ENCODE measurements around the gene FNDC11. TPM values are rescaled to one million over a fixed set of nuclear protein-coding genes. Genes with fewer than 3 reads are reported as not detected.
A peak's percentile ranks its signal among the peaks of the same experiment; 100 is the strongest.

FNDC11 gene
- total and polyA plus RNA-seq, 2 of the 13 experiments (the other 11 are each of a cell fraction or from before 2014, with no cell fraction given) = 0.07 TPM; not detected in 1

DNA sequence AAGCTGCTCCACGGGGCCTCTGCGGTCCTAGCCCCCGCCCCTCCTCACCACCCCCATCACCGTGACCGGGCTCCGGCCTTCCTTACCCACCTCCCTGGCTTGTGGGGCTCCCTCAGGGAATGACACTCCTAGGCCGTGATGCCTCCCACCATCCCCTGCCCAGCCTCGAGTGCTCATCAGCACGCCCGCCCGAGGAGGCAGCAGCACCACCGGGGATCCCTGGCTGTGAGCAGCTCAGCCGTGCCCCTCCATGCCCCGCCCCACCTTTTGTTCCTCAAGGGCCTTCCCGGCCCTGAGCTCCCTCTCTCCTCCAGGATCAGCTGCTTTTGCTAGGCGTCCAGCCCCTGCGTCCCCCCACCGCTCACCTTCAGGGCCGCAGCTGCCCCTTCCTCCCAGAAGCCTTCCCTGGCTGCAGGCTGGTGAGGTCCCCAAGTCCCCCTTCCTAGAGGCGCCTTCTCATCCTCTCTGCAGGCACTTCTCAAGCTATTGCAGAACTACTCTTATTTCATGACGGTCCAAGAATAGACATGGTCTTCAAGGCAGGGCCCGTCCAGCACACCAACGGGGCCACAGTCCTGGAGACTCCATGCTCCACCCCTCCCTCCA, 3.0 kb downstream of the FNDC11 start (continued):
- TF ChIP-seq, protein P1, sequence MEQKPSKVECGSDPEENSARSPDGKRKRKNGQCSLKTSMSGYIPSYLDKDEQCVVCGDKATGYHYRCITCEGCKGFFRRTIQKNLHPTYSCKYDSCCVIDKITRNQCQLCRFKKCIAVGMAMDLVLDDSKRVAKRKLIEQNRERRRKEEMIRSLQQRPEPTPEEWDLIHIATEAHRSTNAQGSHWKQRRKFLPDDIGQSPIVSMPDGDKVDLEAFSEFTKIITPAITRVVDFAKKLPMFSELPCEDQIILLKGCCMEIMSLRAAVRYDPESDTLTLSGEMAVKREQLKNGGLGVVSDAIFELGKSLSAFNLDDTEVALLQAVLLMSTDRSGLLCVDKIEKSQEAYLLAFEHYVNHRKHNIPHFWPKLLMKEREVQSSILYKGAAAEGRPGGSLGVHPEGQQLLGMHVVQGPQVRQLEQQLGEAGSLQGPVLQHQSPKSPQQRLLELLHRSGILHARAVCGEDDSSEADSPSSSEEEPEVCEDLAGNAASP (CRISPR knock-in tag; IDR thresholded peaks at IDR 0.05; ENCODE audit: borderline replicate concordance) = no peak
- TF ChIP-seq, protein P2, sequence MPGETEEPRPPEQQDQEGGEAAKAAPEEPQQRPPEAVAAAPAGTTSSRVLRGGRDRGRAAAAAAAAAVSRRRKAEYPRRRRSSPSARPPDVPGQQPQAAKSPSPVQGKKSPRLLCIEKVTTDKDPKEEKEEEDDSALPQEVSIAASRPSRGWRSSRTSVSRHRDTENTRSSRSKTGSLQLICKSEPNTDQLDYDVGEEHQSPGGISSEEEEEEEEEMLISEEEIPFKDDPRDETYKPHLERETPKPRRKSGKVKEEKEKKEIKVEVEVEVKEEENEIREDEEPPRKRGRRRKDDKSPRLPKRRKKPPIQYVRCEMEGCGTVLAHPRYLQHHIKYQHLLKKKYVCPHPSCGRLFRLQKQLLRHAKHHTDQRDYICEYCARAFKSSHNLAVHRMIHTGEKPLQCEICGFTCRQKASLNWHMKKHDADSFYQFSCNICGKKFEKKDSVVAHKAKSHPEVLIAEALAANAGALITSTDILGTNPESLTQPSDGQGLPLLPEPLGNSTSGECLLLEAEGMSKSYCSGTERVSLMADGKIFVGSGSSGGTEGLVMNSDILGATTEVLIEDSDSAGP (CRISPR knock-in tag; IDR thresholded peaks at IDR 0.05; ENCODE audit: borderline replicate concordance) = no peak
- TF ChIP-seq ZNF235 (CRISPR knock-in tag; IDR thresholded peaks at IDR 0.05; ENCODE audit: borderline replicate concordance) (no peak), JDP2 (CRISPR knock-in tag; IDR thresholded peaks at IDR 0.05; ENCODE audit: borderline replicate concordance) (no peak), ATF1 (CRISPR knock-in tag; IDR thresholded peaks at IDR 0.05) (no peak), ZFP90 (CRISPR knock-in tag; IDR thresholded peaks at IDR 0.05; ENCODE audit: borderline replicate concordance) (no peak), SIN3A (IDR thresholded peaks at IDR 0.05; ENCODE audit: borderline replicate concordance, low read depth, low read length) (no peak), PHB2 (IDR thresholded peaks at IDR 0.05; ENCODE audit: partially characterized antibody) (no peak), NFATC3 (CRISPR knock-in tag; IDR thresholded peaks at IDR 0.05) (0 out of 2 replicates have a peak, but pooled peaks have one; percentile 53), SAP130 (CRISPR knock-in tag; IDR thresholded peaks at IDR 0.05; ENCODE audit: low read depth) (no peak), SOX6 (IDR thresholded peaks at IDR 0.05) (no peak), SOX6 (CRISPR knock-in tag; IDR thresholded peaks at IDR 0.05) (0 out of 2 replicates have a peak, but pooled peaks have one; percentile 7), KDM5B (CRISPR knock-in tag; IDR thresholded peaks at IDR 0.05; ENCODE audit: borderline replicate concordance) (peak; percentile 29; the same call in 1 of the 2 replicates), YEATS2 (CRISPR knock-in tag; IDR thresholded peaks at IDR 0.05; ENCODE audit: borderline replicate concordance) (no peak), GABPA (IDR thresholded peaks at IDR 0.05; ENCODE audit: low read depth, low read length) (no peak), GABPA (CRISPR knock-in tag; IDR thresholded peaks at IDR 0.05; ENCODE audit: low read depth) (no peak), NFYC (CRISPR knock-in tag; IDR thresholded peaks at IDR 0.05) (no peak), ZNF776 (CRISPR knock-in tag; IDR thresholded peaks at IDR 0.05) (peak; percentile 23; the same call in 1 of the 2 replicates), PHF8 (CRISPR knock-in tag; IDR thresholded peaks at IDR 0.05) (no peak), ZNF44 (CRISPR knock-in tag; IDR thresholded peaks at IDR 0.05) (no peak), GLMP (CRISPR knock-in tag; IDR thresholded peaks at IDR 0.05; ENCODE audit: borderline replicate concordance) (no peak), TBX3 (IDR thresholded peaks at IDR 0.05; ENCODE audit: borderline replicate concordance) (no peak), MAFG (CRISPR knock-in tag; IDR thresholded peaks at IDR 0.05) (no peak)
- TF ChIP-seq, protein P3, sequence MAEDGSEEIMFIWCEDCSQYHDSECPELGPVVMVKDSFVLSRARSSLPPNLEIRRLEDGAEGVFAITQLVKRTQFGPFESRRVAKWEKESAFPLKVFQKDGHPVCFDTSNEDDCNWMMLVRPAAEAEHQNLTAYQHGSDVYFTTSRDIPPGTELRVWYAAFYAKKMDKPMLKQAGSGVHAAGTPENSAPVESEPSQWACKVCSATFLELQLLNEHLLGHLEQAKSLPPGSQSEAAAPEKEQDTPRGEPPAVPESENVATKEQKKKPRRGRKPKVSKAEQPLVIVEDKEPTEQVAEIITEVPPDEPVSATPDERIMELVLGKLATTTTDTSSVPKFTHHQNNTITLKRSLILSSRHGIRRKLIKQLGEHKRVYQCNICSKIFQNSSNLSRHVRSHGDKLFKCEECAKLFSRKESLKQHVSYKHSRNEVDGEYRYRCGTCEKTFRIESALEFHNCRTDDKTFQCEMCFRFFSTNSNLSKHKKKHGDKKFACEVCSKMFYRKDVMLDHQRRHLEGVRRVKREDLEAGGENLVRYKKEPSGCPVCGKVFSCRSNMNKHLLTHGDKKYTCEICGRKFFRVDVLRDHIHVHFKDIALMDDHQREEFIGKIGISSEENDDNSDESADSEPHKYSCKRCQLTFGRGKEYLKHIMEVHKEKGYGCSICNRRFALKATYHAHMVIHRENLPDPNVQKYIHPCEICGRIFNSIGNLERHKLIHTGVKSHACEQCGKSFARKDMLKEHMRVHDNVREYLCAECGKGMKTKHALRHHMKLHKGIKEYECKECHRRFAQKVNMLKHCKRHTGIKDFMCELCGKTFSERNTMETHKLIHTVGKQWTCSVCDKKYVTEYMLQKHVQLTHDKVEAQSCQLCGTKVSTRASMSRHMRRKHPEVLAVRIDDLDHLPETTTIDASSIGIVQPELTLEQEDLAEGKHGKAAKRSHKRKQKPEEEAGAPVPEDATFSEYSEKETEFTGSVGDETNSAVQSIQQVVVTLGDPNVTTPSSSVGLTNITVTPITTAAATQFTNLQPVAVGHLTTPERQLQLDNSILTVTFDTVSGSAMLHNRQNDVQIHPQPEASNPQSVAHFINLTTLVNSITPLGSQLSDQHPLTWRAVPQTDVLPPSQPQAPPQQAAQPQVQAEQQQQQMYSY (CRISPR knock-in tag; IDR thresholded peaks at IDR 0.05) = no peak

All from HepG2 (cell line).